H4 (cell line): ENCODE data around the gene SPACDR. TPM values are rescaled to one million over a fixed set of nuclear protein-coding genes. Genes with fewer than 3 reads are reported as not detected.
A peak's percentile ranks its signal among the peaks of the same experiment; 100 is the strongest.
"Not testable (repeated sequence)": the region's sequence is repeated elsewhere in the genome, so short reads cannot be mapped to it uniquely, and the experiment has no call there.

Experiments used
- DNase-seq: peaks from one replicate; pipeline ENCODE4 v3.0.0-alpha.2; 2015; ENCODE audit warnings: low spot score
- total RNA-seq: library from RNA; depleted of rRNA; stranded (reverse); fragments of >200 nt; shearing (Covaris generic); gene quantifications from 2 replicates; pipeline ENCODE4 v1.2.3, GENCODE V29; 2014

SPACDR gene
- total RNA-seq, 1 experiment from 2014 or later, result 1.0 TPM

DNA sequence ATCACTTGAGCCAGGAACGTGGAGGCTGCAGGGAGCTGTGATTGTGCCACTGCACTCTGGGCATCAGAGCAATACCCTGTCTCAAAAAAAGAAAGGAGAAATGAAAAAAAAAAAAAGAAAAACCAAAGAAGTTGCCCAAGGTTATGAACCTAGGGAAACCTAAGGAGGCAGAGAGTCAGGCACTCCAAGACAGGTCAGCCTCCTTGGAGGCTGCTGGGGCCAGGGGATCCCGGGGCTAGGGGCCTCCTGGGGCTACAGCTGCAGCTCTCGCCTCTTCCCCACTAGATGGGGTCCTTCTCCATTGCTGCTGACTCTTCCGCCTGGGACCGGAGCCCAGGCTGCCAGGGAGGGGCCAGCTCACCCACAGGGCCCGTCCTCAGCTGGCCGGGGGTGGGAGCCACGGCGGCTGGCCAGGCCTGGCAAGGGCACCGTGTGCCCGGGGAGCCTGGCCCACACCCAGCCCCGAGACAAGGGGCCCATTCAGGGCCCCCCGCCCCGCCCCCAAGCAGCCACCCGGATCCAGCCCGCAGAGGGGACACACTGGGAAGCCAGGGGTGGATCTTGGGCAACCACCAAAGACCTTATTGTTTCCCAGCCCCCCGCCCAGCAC, 1.7 kb upstream of the SPACDR start:
- DNase-seq, result peak; percentile 85

DNA sequence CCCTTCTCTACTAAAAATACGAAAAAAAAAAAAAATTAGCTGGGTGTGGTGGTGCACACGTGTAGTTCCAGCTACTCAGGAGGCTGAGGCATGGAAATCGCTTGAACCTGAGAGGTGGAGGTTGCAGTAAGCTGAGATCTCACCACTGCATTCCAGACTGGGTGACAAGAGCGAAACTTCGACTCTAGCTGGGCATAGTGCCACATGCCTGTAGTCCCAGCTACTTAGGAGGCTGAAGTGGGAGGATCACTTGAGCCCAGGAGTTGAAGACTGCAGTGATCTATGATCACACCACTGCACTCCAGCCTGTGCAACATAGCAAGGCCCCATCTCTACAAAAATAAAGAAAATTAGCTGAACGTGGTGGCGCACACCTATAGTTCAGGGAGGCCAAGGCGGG, 1.2 kb upstream of the SPACDR start:
- DNase-seq, result no peak

DNA sequence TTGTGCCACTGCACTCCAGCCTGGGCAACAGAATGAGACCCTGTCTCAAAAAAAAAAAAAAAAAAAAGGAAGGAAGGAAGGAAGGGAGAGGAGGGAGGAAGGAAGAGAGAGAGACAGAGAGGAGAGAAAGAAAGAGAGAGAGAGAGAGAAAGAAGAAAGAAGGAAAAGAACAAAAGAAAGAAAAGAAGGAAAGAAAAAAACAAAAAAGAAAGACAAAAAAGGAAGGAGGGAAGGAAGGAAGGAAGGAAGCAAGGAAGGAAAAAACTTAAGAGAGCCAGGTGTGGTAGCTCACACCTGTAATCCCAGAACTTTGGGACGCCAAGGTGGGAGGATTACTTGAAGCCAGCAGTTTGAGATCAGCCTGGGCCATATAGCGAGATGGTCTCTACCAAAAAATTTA, 731 bp upstream of the SPACDR start:
- DNase-seq, result no peak

DNA sequence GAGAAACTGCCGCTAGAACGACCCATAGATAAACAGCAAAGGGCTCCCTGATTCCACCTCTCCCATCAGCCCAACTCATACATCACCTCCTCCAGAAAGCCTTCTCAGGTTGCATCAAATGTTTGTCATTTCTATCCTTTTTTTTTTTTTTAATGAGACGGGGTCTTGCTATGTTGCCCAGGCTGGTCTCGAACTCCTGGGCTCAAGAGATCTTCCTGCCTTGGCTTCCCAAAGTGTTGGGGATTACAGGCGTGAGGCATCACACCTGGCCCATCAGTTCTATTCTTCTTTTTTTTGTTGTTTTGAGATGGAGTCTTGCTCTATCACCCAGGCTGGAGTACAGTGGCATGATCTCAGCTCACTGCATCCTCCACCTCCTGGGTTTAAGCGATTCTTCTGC, 7.0 kb downstream of the SPACDR start:
- no peak for DNase-seq

DNA sequence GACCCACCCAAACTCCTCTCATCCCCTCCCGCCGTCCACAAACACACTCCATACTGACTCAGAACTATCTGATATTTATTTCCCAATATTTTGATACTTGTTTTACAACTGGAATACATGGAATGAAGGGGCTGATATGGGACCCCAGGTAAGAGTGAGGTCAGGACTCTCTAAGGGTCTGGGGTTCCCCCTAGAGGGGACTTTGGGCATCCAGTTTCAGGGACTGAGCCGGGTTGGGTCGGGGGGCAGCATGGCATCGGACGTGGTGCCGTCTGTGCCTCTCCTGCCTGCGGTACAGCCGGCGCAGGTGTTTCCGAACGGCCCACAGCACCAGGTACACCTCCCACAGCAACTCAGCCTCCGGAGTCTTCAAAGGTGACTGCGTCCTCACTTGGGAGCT, 7.5 kb downstream of the SPACDR start:
- no peak for DNase-seq

DNA sequence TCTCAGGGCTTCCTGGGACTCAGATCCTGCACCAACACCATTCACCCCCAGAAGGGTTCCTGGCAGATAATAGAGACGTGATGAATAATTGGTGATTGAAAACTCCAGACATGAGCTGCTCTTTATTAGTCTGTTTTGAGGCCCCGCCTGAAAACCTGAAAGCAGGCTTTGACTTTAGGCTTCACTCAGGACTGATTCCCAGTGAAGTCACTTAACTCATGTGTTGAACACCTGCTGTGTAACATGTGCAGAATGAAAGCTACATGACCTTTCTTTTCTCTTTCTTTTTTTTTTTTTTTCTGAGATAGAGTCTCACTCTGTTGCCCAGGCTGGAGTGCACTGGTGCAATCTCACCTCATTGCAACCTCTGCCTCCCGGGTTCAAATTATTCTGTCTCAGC, 8.9 kb downstream of the SPACDR start:
- no peak for DNase-seq

DNA sequence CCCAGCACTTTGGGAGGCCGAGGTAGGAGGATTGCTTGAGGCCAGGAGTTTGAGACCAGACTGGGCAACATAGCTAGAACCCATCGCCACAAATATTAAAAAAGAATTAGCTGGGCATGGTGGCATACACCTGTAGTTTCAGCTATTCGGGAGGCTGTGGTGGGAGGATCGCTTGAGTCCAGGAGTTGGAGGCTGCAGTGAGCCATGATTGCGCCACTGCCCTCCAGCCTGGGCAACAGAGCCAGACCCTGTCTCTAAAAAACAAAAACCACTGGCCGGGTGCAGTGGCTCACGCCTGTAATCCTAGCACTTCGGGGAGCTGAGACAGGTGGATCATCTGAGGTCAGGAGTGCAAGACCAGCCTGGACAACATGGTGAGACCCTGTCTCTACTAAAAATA, 10.2 kb downstream of the SPACDR start:
- not testable (repeated sequence) for DNase-seq

DNA sequence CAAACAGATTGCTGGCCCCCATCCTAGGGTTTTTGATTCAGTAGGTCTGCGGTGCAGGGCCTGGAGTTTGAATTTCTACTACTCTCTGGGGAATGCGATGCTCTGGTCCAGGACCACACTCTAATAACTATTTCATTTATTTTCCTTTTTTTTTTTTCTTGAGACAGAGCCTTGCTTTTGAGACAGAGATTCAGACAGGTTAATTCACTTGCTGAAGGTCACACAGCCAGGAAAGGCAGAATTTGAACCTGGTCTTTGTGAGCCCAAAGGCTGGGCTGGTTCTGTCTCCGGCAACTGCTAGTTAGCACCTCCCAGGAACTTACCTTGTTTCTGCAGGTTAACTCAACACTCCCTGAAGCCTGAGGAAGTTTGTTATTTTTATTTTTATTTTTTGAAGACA, 11.5 kb downstream of the SPACDR start:
- DNase-seq, result no peak

DNA sequence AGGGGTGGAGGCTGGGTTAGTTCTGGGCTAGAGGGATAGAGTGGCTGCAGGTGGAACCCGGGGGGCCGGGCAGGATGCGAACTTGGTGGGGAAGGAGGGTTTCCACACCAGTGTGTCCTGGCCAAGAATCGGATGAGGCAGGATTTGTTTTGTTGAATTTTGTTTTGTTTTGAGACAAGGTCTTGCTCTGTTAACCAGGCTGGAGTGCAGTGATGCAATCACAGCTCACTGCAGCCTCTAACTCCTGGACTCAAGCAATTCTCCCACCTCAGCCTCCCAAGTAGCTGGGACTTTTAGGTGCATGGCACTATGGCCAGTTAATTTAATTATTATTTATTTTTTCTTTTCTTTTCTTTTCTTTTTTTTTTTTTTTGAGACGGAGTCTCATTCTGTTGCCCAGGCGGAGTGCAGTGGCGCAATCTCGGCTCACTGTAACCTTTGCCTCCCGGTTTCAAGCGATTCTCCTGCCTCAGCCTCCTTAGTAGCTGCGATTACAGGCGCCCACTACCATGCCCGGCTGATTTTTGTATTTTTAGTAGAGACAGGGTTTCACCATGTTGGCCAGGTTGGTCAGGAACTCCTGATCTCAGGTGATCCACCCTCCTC, 14.8 kb downstream of the SPACDR start:
- DNase-seq, result peak; percentile 1

DNA sequence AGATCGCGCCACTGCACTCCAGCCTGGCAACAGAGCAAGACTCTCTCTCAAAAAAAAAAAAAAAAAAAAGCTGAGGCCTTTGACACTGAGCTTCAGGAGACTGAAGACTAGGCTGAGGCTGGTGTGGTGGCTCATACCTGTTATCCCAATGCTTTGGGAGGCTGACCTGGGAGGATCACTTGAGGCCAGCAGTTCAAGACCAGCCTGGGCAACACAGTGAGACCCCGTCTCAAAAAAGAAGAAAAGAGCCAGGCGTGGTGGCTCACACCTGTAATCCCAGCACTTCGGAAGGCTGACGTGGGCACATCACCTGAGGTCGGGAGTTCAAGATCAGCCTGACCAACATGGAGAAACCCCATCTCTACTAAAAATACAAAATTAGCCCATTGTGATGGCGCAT, 16.7 kb downstream of the SPACDR start:
- DNase-seq, result not testable (repeated sequence)

DNA sequence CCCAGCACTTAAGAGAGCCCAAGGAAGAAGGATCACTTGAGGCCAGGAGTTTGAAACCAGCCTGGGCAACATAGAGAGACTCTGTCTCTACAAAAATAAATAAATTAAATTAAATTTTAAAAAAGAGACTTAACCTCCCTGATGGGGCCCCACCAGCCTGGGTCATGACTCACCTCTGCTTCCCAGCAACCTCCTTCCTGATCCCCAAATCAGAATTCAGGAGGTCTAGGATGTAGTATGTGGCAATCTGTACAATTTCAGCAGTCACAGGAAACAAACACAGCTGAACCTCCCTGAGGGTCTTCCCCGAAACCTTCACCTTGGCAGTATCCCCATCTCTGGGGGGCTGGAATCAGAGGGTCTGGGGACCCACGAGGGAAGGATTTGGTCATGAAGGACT, 18.0 kb downstream of the SPACDR start:
- DNase-seq, result no peak

DNA sequence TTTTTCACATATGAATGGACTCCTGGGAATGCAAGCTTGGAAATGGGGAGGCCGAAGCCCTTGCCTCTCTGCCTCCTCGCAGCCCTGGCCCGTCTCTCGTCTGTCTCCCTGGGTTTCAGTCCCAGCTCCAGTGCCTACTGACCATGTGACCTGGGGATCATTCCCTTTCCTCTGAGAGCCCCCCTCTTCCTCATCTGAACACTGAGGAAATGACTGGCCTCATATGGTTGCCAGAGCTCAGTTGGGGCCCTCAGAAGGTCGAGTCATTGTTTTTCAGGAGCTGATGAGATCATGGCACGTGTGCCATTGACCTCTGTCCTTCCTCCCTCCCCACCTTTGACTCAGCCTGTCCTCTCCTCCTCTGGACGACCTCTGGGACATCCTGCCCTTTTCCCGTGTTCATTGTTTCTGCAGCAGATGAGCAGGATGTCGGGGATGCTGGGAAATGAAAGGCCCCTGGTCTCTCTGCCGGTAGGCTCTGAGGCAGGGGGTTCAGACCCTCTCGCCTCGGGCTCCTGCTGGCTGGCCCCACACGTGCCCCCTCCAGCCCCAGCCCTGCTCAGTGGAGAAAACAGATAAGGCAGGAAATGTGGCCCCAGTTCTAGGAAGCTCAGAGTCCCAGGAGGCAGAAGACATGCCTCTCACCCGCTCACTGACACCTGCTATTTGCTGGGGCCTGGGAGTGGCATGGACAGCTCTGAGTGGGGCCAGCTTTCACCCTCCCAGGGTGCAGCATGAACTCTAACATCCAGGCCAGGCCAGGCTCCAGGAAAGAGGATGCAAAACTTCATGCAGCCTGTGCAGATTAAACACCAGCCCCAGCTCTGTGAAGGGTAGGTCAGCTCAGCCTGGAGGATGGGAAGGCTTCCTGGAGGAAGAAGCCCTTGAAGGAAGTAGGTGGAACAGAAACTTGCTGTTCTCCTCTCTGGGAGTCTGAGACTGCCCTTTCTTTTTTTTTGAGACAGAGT, 19.5 kb downstream of the SPACDR start:
- no peak for DNase-seq

DNA sequence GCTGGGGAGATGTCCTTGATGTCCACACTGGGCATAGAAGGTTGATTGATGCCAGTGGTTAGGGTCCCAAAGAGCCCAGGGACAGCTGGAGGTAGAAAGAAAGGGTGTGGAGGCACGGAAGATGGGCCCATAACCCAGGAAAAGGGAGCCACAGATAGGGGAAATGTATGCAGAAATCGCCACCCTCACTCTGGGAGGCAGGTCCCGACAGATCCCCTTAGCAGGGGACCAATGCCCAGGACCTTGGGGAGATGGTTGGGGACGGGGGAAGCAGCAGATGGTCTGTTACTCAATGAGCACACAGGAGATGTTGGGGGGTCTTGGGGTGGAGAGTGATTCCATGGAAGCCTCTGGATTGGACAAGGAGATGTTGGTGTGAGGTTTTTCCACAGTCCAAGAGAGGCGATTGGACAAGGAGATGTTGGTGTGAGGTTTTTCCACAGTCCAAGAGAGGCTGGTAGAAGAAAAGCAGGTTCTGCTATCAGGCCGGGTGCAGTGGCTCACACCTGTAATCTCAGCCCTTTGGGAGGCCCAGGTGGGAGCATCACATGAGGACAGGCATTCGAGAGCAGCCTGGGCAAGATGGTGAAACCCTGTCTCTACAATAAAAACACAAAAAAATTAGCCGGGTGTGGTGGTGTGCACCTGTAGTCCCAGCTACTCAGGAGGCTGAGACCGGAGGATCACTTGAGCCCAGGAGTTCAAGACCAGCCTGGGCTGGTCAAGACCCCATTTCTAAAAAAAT, 20.8 kb downstream of the SPACDR start:
- no peak for DNase-seq

DNA sequence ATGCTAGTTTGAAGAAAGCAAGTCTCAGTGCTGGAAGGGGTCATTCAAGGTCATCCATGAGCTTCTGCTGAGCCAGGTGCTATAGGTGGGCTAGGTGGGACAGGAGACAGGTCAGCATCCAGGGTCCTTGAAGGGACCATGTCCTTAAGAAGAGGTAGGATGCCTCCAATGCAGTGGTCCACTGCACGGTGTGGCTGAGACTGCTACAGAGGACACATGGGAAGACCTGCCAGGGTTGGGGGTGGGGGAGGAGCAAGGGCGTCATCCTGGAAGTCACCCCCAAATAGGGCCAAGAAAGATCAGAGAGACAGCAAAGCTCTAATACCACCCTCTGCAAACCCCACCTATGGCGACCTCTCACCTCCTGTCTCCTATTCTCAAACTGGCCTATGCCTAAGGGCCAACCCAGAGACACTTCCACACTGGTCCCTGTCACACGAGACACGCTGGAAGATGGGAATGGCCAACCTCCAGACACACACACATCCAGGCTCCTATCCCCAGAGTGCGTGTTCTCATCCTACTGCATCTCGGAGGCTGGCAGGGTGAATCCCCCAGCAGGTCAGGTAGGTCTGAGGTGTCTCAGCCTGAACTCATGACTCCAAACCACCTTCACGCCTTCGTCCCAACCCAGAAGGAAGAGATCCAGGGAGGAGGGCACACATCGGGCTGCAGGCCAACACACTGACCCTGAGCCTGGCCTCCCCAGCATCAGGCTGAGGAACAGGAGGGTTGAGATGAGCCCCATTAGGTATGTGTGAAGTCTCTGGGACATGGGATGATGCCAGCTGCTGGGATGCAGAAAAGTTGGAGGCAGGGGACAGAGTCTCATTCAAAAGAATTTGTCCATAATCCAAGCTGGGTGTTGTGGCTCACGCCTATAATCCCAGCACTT, 22.2 kb downstream of the SPACDR start:
- DNase-seq, result no peak

DNA sequence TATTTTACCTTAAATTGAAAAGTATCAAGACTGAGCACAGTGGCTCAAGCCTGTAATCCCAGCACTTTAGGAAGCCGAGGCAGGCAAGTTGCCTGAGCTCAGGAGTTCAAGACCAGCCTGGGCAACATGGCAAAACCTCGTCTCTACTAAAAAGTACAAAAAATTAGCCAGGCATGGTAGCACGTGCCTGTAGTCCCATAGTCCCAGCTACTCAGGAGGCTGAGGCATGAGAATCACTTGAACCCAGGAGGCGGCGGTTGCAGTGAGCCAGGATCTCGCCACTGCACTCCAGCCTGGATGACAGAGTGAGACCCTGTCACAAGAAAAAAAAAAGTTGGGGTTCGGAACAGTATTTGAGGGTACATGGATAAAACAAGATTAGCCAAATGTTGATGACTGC, 24.8 kb downstream of the SPACDR start:
- not testable (repeated sequence) for DNase-seq

DNA sequence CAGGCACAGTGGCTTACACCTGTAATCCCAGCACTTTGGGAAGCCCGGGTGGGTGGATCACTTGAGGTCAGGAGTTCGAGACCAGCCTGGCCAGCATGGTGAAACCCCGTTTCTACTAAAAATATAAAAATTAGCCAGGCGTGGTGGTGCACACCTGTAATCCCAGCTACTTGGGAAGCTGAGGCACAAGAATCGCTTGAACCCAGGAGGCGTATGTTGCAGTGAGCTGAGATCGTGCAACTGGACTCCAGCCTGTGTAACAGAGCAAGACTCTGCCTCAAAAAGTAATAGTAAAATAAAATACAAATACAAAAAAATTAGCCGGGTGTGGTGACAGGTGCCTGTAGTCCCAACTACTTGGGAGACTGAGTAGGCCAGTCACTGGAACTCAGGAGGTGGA, 25.3 kb downstream of the SPACDR start:
- not testable (repeated sequence) for DNase-seq

DNA sequence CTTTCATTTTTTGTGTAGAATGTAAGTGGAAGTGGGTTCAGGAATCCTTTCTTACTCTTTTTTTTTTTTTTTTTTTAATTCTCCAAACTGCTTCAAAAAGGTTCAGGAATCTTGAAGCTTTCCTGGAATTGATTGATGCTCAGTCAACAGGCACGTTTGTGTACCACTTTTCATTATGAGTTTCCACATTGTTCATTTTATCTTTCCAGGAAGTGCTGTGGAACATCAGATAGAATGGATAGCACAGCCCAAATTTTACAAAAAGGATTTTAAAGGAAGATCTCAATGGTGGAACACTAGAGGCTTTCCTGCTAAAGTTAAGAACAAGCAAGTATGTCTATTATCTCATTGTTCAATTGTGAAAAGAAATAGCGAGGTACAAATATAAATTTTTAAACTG, 25.9 kb downstream of the SPACDR start:
- no peak for DNase-seq

DNA sequence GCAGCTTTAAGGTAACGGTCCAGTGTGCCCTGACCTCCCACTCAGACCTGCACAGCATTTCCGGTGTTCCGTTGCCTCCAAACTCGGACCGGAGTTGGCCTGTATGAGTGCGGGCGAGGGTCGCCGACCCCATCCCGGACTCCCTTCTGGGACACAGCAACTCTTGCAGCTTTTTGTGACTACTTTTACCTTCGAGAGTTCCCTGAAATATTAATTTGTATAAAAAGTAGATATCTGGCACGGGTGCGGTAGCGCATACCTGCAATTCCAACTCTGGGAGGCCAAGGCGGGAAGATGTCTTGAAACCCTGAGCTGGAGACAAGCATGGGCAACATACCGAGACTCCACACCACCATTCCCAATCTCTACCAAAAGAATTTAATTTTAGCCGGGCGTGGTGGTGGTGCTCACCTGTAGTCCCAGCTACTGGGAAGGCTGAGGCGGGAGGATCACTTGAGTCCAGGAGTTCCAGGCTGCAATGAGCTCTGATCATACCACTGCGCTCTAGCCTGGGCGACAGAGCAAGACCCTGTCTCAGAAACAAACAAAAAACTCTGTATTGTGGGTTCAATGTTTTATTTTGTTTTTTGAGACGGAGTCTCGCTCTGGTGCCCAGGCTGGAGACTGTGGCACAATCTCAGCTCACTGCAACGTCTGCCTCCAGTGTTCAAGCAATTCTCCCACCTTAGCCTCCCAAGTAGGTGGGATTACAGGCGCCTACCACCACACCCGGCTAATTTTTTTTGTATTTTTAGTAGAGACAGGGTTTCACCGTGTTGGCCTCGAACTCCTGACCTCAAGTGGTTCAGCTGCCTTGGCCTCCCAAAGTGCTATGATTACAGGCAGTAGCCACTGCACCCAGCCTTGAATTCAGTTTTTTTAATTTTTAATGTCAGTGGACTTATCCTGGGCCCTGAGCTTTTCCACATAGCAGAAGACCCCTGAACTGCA, 26.6 kb downstream of the SPACDR start:
- DNase-seq, result no peak

DNA sequence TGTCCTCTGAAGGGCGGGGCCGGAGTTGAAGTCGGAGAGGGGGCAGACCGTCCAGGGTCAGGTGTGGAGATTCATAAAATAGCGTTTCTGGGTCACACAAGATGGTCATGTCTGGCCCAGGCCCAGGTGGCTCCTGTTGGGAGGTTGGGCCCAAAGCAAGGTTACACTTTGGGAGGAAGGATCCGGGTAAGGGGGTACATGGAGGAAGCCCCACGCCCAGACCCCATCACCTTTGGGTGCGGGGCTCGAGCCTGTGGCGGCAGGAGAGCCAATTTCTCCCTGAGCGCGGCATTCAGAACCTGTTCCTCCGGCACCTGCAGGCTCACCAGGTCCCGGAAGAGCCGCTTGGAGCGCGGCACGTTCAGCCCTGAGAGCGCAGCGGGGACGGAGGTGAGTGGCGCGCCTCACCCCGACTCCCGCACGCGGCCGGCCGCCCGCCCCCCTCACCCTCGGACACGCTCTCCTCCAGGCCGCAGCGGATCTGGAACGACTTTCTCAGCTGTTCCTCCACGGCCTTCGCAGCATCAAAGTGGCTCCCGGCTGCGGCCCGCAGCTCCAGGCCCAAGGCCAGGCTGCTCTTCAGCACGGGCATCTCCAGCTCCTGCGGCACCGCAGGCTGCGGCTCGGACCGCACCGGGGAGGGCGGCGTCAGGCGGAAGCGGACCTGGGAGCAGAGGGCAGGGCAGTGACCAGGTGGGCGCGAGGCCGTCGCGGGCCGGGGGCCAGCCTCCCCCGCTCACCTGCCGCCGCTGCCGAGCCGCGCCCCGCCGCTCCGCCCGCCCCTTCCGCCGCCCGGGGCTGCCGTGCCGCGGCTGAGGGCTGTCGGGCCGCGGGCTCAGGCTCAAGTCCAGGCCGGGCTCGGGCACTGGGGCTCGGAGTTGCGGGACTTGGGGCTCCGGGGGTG, 28.4 kb downstream of the SPACDR start:
- no peak for DNase-seq
